Measurements from ENCODE around the gene OR5AR1. TPM values are rescaled to one million over a fixed set of nuclear protein-coding genes. Genes with fewer than 3 reads are reported as not detected.

Gene OR5AR1
- total RNA-seq, 1 experiment from 2014 or later, result not detected

DNA sequence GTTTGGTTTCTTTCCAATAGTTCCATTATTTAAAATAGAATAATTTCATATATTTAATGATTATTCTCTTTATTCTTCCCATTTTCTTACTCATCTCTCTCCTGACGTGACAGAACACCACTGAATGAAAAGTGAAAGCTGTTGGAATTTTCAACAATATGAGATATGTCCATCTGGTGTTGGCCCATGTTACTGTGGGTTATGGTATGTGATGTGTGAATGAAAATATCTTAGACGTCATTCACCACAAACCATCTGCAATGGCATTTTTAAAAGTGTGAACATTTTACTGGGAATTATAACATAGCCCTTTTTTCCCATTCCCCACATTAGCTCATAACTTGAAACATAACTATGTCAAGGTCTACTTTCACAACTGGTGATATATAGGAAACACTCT, 37.5 kb upstream of the OR5AR1 start:
- Histone ChIP-seq H3K23ac (ENCODE audit: insufficient read length, low read depth, low read length) (no peak overlapping the region), H4K91ac (ENCODE audit: insufficient read length, low read depth, low read length) (no peak overlapping the region), H3K79me2 (ENCODE audit: insufficient read depth, low read length) (no peaks in the 10 kb centered on the region), H2AK5ac (ENCODE audit: insufficient read length, low read length) (no peak overlapping the region), H3K4me1 (ENCODE audit: insufficient read depth, low read length) (no peaks in the 10 kb centered on the region), H2BK20ac (ENCODE audit: low read depth, low read length, poor library complexity, severe bottlenecking) (no peak overlapping the region), H2BK12ac (ENCODE audit: insufficient read length, low read depth, low read length) (no peak overlapping the region), H4K5ac (ENCODE audit: insufficient read length, low read depth, low read length) (no peak overlapping the region), H3K4me2 (ENCODE audit: insufficient read depth, insufficient read length, low read length) (no peak overlapping the region), H2BK5ac (ENCODE audit: insufficient read length, low read length) (no peak overlapping the region), H3K9me3 (ENCODE audit: control insufficient read depth, low read depth, low read length) (no peaks in the 10 kb centered on the region), H3K79me1 (ENCODE audit: insufficient read depth, low read depth, low read length, poor library complexity, severe bottlenecking) (no peaks in the 10 kb centered on the region), H2BK120ac (ENCODE audit: low read depth, low read length, poor library complexity, severe bottlenecking) (no peak overlapping the region), H3T11ph (ENCODE audit: low read length) (no peak overlapping the region), H2BK15ac (ENCODE audit: low read depth, low read length) (no peak overlapping the region), H3K23me2 (ENCODE audit: insufficient read length, low read depth, low read length, poor library complexity, severe bottlenecking) (no peaks in the 10 kb centered on the region), H3K18ac (ENCODE audit: insufficient read length, low read depth, low read length) (no peak overlapping the region), H3K56ac (ENCODE audit: insufficient read length, low read depth, low read length) (no peak overlapping the region), H4K20me1 (ENCODE audit: control insufficient read depth, insufficient read depth, insufficient read length) (no peaks in the 10 kb centered on the region), H3K9ac (ENCODE audit: extremely low read depth, insufficient read length, low read length) (no peak overlapping the region), H4K8ac (replicated peaks; ENCODE audit: insufficient read length, low read depth, low read length) (no peak overlapping the region), H3K27ac (ENCODE audit: insufficient read length, low read depth, low read length) (no peak overlapping the region), H3K14ac (ENCODE audit: insufficient read depth, low read length) (no peak overlapping the region), H3K4ac (ENCODE audit: low read depth, low read length) (no peak overlapping the region), H3K27me3 (ENCODE audit: insufficient read depth, low read length) (no peaks in the 10 kb centered on the region), H2AFZ (ENCODE audit: low read length) (no peak overlapping the region)
- Mint-ChIP-seq H3K27ac (no peak overlapping the region), H3K9me3 (no peaks in the 10 kb centered on the region; a peak in 1 of 5 replicates), H3K4me3 (no peak overlapping the region), H3K36me3 (ENCODE audit: insufficient read depth in 1 of 3, low read depth in 3 of 3) (no peaks in the 10 kb centered on the region), H3K27me3 (ENCODE audit: low read depth) (no peaks in the 10 kb centered on the region), H3K4me1 (peaks cover 3 to 6% of the 10 kb centered on the region in 2 experiments; a peak in 2 of 4 replicates)
- DNase-seq, result no peak
- WGBS (ENCODE audit: extremely low coverage, insufficient read length, low lambda C conversion rate), result no CpG with 5 or more reads among the region's 2 CpGs
- TF ChIP-seq, protein P1, sequence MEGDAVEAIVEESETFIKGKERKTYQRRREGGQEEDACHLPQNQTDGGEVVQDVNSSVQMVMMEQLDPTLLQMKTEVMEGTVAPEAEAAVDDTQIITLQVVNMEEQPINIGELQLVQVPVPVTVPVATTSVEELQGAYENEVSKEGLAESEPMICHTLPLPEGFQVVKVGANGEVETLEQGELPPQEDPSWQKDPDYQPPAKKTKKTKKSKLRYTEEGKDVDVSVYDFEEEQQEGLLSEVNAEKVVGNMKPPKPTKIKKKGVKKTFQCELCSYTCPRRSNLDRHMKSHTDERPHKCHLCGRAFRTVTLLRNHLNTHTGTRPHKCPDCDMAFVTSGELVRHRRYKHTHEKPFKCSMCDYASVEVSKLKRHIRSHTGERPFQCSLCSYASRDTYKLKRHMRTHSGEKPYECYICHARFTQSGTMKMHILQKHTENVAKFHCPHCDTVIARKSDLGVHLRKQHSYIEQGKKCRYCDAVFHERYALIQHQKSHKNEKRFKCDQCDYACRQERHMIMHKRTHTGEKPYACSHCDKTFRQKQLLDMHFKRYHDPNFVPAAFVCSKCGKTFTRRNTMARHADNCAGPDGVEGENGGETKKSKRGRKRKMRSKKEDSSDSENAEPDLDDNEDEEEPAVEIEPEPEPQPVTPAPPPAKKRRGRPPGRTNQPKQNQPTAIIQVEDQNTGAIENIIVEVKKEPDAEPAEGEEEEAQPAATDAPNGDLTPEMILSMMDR (conservative IDR thresholded peaks at IDR 0.05), result no peak
